SH-SY5Y (cell line): Measurements from ENCODE around the gene VOPP1.

ENCODE experiments used
- GATA2 ChIP-seq: IDR thresholded peaks from 2 replicates; pipeline ENCODE4 v1.6.1; 2011; ENCODE audit warnings: mild to moderate bottlenecking, low read depth, low read length
- GATA3 ChIP-seq: IDR thresholded peaks from 2 replicates; pipeline ENCODE4 v1.6.1; 2011; ENCODE audit warnings: low read depth, mild to moderate bottlenecking, low read length, moderate library complexity

Gene VOPP1

DNA sequence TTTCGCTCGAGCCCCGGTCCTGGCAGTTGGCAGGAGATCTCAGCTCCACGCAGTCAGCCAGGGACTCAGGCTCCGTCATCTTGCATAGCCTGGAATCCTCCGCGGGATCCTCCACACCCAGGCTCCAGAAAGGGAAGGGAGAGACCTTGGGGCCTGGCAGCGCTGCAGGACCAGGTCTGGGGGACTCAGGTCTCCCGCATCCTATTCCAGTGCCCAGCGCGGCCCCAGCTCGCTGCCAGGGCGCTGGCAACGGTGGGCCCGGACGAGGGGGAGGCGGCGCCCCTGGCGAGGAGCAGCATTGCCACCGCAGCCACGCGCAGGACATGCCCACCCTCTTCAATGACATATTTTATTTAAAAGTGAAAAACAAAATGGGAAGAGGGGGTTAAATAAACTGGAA, 123.8 kb downstream of the VOPP1 start:
- TF ChIP-seq GATA3 (no peak), GATA2 (no peak)

DNA sequence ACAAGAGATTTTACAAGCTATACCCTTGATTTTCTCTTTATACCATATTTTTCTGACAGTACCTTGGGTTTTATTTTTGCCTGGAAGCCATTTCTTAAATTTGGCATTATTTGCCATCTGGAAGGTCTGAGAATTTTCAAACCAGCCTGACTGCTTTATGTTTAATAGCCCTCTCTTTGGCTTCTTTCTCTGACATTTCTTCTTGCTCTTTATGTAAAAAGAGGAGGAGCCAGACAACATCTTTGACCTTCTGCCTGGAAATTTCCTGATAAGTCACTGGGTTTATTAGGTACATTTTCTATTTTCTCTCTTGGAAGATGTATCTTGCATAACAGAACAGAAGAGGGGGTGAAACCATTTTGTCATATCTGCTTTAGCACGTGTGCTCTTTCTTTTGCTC, 127.5 kb downstream of the VOPP1 start:
- TF ChIP-seq GATA3 (no peak), GATA2 (no peak)

- TF ChIP-seq GATA2: peak; percentile 71
- TF ChIP-seq GATA3: peak; percentile 87
Observed at GRCh38 chr7:55441774-55442522, 130.4 kb downstream of the VOPP1 start.

DNA sequence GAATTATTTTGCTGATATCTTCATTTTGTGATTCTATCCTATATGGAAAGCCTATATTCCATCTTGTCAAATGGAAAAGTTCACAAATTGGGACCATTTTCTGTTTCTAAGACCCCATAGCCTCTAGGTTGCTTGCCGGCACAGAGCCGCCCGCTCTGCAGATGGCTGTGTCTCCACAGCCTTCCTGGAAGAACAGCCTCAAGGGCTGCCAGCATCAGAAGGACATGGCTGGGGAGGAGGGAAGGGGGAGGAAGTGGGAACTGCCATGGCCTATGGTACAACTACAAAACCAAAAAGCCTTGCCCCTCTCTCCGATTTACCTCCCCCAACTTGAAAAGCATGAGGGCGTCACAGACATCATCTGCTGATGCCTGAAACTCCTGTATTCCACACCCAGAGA, 131.3 kb downstream of the VOPP1 start:
- TF ChIP-seq GATA2 (no peak), GATA3 (no peak)

DNA sequence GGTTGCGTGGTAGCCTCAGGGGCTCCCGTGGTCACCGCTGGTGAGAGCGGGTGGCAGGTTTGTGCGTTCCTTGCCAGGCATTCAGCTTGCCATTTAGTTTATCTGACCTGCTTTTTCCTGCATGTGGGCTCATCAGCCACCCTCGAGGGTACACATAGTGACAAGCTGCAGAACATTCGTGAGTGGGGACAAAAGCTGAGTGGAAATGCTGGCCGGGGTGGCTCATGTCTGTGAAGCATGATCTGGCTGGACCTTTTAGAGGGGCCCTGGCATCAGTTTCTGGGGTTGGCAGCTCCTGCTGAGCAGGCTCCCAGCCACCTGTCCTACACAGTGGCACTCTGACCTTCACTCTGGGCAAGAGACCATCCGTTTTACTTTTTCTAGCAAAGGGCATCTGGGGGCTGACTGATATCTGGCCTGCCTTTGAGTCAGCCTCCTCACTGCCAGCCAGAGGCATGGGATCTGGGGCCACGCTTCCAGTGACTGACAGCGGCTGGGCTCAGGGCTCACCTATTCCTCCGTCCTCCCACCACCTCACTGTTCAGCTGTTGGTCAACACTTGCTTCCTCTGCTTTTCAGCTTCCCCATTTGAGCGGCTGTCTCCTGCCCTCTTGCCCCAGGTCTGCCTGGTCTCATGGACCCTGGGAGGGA, 132.1 kb downstream of the VOPP1 start:
- no peak for TF ChIP-seq GATA2
- TF ChIP-seq GATA3: no peak

- no peak for TF ChIP-seq GATA2
- no peak for TF ChIP-seq GATA3
Observed at GRCh38 chr7:55439627-55440026, 132.7 kb downstream of the VOPP1 start.

- TF ChIP-seq GATA3: no peak
- no peak; the same call in 1 of the 2 replicates for TF ChIP-seq GATA2
Observed at GRCh38 chr7:55438757-55439525, 133.4 kb downstream of the VOPP1 start.

- no peak for TF ChIP-seq GATA2
- no peak for TF ChIP-seq GATA3
Observed at GRCh38 chr7:55438085-55438756, 134.1 kb downstream of the VOPP1 start.

DNA sequence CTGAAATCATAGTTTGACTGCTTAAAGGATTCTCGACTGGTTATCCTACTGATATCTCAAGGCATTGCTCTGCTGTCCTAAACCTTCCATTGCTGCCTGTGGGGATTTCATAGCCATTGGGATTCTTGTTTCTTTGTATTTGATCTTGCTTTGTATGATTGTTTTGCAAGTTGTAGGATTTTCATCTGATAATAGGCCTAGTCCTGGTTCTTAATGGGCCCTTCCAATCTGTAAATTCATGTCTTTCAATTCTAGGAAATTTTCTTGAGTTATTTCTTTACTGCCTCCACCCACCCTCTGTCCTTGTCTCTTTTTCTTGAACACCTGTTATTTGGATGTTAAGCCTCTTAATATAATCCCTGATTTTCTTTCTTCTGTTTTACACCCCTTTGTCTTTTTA, 134.9 kb downstream of the VOPP1 start:
- TF ChIP-seq GATA3: no peak
- no peak for TF ChIP-seq GATA2

DNA sequence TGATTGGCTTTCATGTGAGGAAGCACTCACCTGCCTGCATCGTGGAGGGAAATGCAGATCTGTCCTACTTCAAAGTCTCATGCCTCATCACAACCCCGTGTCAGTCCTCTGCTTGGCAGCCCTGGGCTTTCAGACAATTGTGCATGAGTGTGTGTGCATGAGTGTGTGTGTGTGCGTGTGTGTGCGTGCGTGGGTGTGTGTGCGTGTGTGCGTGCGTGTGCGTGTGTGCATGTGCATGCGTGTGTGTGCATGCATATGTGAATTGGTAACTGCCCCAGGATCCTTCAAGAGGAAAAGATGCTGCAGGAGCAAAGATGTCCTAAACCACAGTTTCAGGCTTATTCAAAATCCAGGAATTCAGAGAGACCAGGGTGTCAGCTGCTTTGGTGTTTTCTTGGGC, 135.8 kb downstream of the VOPP1 start:
- TF ChIP-seq GATA2: no peak
- TF ChIP-seq GATA3: no peak

- TF ChIP-seq GATA3 (no peak), GATA2 (no peak)
Observed at GRCh38 chr7:55435466-55435865, 136.8 kb downstream of the VOPP1 start.

DNA sequence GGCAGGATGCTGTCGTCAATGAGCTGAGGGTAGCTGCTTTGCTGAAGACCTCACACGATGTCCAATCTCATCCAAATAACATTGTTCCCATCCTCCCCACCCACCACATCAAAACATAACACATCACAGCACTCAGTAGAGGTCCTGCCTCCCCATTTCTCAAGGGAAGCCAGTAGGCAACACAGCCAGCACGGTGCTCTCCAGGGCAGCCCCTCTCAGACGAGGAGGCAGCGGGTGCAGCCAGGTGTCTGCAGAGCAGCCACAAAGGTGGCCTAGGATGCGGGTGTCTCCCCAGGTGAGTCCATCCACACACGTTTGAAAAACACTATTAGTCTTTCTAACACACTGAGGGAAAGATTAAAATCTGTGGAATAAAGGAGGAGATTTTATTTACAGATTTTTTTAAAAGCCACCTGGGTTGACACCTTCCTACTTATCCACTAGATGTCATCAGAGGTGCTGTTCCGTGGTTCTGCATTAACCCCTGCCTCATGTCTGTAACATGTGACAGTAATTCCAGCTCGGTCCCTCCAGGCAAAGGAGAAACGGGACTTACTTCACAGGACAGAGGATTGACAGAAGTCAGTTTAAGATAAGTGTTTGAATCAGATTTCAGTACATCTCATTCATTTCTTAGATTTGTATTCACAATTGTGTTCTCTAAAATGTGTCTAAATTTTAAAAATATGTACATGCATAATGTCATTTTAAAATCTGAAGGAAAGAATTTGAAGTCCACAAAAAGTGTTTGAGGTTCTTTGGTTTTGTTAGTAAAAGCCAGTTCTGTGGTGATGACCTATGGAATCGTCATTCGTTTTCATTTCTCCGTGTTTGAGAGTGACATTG, 139.1 kb downstream of the VOPP1 start:
- TF ChIP-seq GATA3 (no peak), GATA2 (0 out of 2 replicates have a peak, but pooled peaks have one; percentile 20)

DNA sequence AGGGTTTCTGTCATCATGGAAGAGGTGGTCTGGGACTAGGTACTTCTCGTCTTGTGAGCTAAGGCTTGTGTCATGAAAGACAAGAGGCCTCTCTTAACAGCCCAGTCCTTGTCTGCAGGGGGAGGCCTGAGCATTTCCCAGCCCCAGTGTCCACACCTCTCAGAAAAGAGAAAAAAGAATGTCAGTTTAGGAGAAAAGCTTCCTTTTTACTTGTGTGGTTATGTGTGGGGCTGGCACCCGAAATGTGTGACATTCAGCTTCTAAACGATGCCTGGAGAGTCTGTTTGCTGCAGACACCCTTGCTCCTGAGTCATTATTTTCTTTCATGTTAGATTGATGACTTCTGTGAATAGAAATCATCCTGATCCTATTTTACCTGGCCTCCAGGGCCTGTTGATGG, 139.8 kb downstream of the VOPP1 start:
- TF ChIP-seq GATA3: no peak

DNA sequence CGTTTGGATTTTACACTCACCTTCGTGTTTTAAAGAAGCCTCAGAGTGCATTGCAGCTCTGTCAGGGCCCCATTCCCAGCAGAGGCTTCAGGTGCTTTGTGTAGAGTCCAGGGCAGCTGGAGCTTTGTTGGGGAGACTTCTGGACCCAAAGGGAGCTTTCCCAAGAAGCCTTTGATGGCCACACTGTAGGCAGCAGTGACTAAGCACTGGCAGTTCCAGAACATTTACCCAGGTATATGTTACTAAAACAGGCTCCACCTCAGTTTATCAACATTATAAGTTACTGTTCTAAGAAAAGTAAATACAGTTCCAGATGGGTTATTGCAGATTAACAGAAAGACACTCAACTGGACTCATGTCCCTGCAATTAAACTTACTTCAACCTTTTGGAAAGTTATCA, 140.4 kb downstream of the VOPP1 start:
- no peak for TF ChIP-seq GATA3
- no peak for TF ChIP-seq GATA2
